K562 (cell line): Measurements from ENCODE around the gene TDRD6. TPM values are rescaled to one million over a fixed set of nuclear protein-coding genes. Genes with fewer than 3 reads are reported as not detected.

ENCODE experiments used
- ATAC-seq: fragments of 200-7000 bp; cut with Tn5 transposase; 3 replicates; pipeline ENCODE4 v1.9.1; 2020; ENCODE audit warnings: moderate library complexity
- BruUV-seq: library from RNA; stranded (reverse); fragments of 400-500 nt; replicated peaks from 2 replicates; lab custom pipeline; 2021; lab: Mats Ljungman, UMichigan
- CTCF ChIA-PET: fragments of 300-600 bp; formaldehyde crosslinking; extraction: SDS; loops from one replicate; lab custom pipeline; 2021; ENCODE audit warnings: low intra/inter-chr PET ratio; lab: Yijun Ruan, JAX
- POLR2A ChIA-PET: fragments of 300-600, 350-650 bp; sonication (Branson Sonifier 250); formaldehyde crosslinking; extraction: SDS; loops from one replicate; lab custom pipeline; 2021; ENCODE audit warnings: antibody characterized with exemption, inconsistent platforms; lab: Yijun Ruan, JAX
- DNase-seq, 4 experiments: peaks; one replicate each; pipeline versions ENCODE4 v3.0.0 to v3.0.0-alpha.2; 2011 to 2018; ENCODE audit warnings: low spot score in 3 of 4, mixed read lengths in 3 of 4; ENCODE audit errors: extremely low read depth in 1 of 4
- FAIRE-seq: peaks from 2 replicates; lab custom pipeline; 2011; peaks lifted over from hg19 to GRCh38; lab: Jason Lieb, UNC
- H2AFZ ChIP-seq: 2 replicates; pipeline ENCODE4 v1.6.0; 2011; ENCODE audit warnings: low read depth, low read length, control low read depth, inconsistent platforms
- H3K27ac ChIP-seq: fragments of 200-600 bp; 3 replicates; pipeline ENCODE4 v1.8.0; 2011; ENCODE audit warnings: low read depth, mild to moderate bottlenecking, control low read depth, inconsistent platforms, low read length, moderate library complexity, mixed read lengths; ENCODE audit errors: extremely low read depth
- H3K27me3 ChIP-seq, 2 experiments: fragments of 300-600 bp in 1 of 2; 2 replicates in 1 of 2; 3 replicates in 1 of 2; pipeline versions ENCODE4 v1.6.0 to v1.8.0; 2011; ENCODE audit warnings: inconsistent platforms in 2 of 2, low read length in 2 of 2, mild to moderate bottlenecking in 1 of 2, mixed read lengths in 1 of 2, moderate library complexity in 1 of 2; ENCODE audit not compliant: control insufficient read depth in 2 of 2, insufficient read depth in 2 of 2
- H3K36me3 ChIP-seq: fragments of 300-600 bp; 3 replicates; pipeline ENCODE4 v1.8.0; 2011; ENCODE audit warnings: mild to moderate bottlenecking, low read length, inconsistent platforms; ENCODE audit not compliant: control insufficient read depth, insufficient read depth
- H3K4me1 ChIP-seq, 2 experiments: fragments of 200-600 bp in 1 of 2; replicated peaks in 1 of 2; 2 replicates in 1 of 2; 3 replicates in 1 of 2; pipeline versions ENCODE4 v1.5.1 to v1.8.0; 2011; ENCODE audit warnings: inconsistent platforms in 2 of 2, low read length in 2 of 2, mild to moderate bottlenecking in 1 of 2, mixed read lengths in 1 of 2, moderate library complexity in 1 of 2; ENCODE audit not compliant: control insufficient read depth in 2 of 2, insufficient read depth in 2 of 2
- H3K4me2 ChIP-seq: 2 replicates; pipeline ENCODE4 v1.6.1; 2011; ENCODE audit warnings: low read length, control low read depth, inconsistent platforms, mixed read lengths; ENCODE audit not compliant: insufficient read depth
- H3K4me3 ChIP-seq: fragments of 200-600 bp; sonication (generic), shearing (Covaris generic); 2 replicates; pipeline ENCODE4 v1.5.1; 2016; ENCODE audit warnings: control low read depth, inconsistent platforms
- H3K79me2 ChIP-seq: fragments of 200-600 bp; 3 replicates; pipeline ENCODE4 v1.8.0; 2011; ENCODE audit warnings: low read length, inconsistent platforms; ENCODE audit not compliant: control insufficient read depth, insufficient read depth
- H3K9ac ChIP-seq, 2 experiments: 2 replicates each; pipeline versions ENCODE4 v1.6.0 to v1.6.1; 2011; ENCODE audit warnings: low read depth in 2 of 2, low read length in 2 of 2, control low read depth in 1 of 2, inconsistent platforms in 1 of 2, mild to moderate bottlenecking in 1 of 2, mixed read lengths in 1 of 2; ENCODE audit not compliant: insufficient read depth in 1 of 2
- H3K9me1 ChIP-seq: one replicate; pipeline ENCODE4 v1.6.0; 2011; ENCODE audit warnings: inconsistent platforms, mild to moderate bottlenecking, low read length, moderate library complexity; ENCODE audit not compliant: control insufficient read depth, insufficient read depth
- H3K9me3 ChIP-seq: replicated peaks from 2 replicates; pipeline ENCODE4 v1.5.1; 2011; ENCODE audit warnings: low read depth, low read length, inconsistent platforms; ENCODE audit not compliant: control insufficient read depth, insufficient read depth
- H4K20me1 ChIP-seq: replicated peaks from 2 replicates; pipeline ENCODE4 v1.6.1; 2011; ENCODE audit warnings: low read length, inconsistent platforms, mixed read lengths; ENCODE audit not compliant: control insufficient read depth, insufficient read depth
- FOXP1 ChIP-seq: sonication (generic); formaldehyde crosslinking; IDR thresholded peaks from 2 replicates; pipeline ENCODE4 v1.8.0; 2022; ENCODE audit warnings: mild to moderate bottlenecking, missing genetic modification reagents
- PHB2 ChIP-seq: fragments of 450-650 bp; IDR thresholded peaks from 2 replicates; pipeline ENCODE4 v1.6.1; 2017; ENCODE audit warnings: low read depth
- RBM25 ChIP-seq: fragments of 200-400 bp; formaldehyde crosslinking; IDR thresholded peaks from 2 replicates; pipeline ENCODE4 v1.6.1; 2018; ENCODE audit warnings: low read length, low read depth, moderate library complexity; ENCODE audit not compliant: severe bottlenecking
- RBM39 ChIP-seq: fragments of 200-400 bp; formaldehyde crosslinking; optimal IDR thresholded peaks from 2 replicates; pipeline ENCODE3; 2018; ENCODE audit warnings: low read depth, low read length
- TAF15 ChIP-seq: fragments of 200-400 bp; formaldehyde crosslinking; IDR thresholded peaks from 2 replicates; pipeline ENCODE4 v1.6.1; 2017; ENCODE audit warnings: mild to moderate bottlenecking, low read depth, low read length, moderate library complexity
- TGIF2 ChIP-seq: sonication (generic); formaldehyde crosslinking; IDR thresholded peaks from 2 replicates; pipeline ENCODE4 v1.8.1; 2022; ENCODE audit warnings: mild to moderate bottlenecking, missing genetic modification reagents, moderate library complexity
- ZC3H8 ChIP-seq: fragments of 450-650 bp; IDR thresholded peaks from 2 replicates; pipeline ENCODE4 v1.6.1; 2017
- ZNF384 ChIP-seq: IDR thresholded peaks from 2 replicates; pipeline ENCODE4 v1.6.1; 2012; ENCODE audit warnings: low read depth, low read length, improper control_type of control experiment
- ZNF436 ChIP-seq: fragments of 250-450, 450-650 bp; sonication (Bioruptor Pico); formaldehyde crosslinking; IDR thresholded peaks from 2 replicates; pipeline ENCODE4 v1.7.0; 2020; ENCODE audit warnings: mild to moderate bottlenecking
- ZNF780A ChIP-seq: fragments of 250-450 bp; sonication (Bioruptor Pico); IDR thresholded peaks from 2 replicates; pipeline ENCODE4 v1.5.0; 2021; ENCODE audit warnings: mild to moderate bottlenecking
- ZSCAN32 ChIP-seq: fragments of 450-650 bp; formaldehyde crosslinking; IDR thresholded peaks from 2 replicates; pipeline ENCODE4 v1.4.0; 2020; ENCODE audit warnings: mild to moderate bottlenecking, moderate library complexity
- WGBS: fragments of 100-300 bp; shearing (Covaris generic); methylation state at CpG from one replicate; pipeline ENCODE4 v1.1.6; 2016; ENCODE audit warnings: low coverage, mixed read lengths; ENCODE audit not compliant: insufficient coverage; ENCODE audit errors: missing lambda C conversion rate; 5-methylcytosine and 5-hydroxymethylcytosine counted together
- in situ Hi-C: fragments of 300-500 bp; cut with MboI; formaldehyde crosslinking; loops from 4 replicates; pipeline ENCODE4 v1.15.0; 2018; ENCODE audit warnings: inconsistent platforms, mixed read lengths
- intact Hi-C: fragments of 100-400 bp; cut with micrococcal nuclease; formaldehyde crosslinking; loops from 2 replicates; pipeline ENCODE4 v1.14.2; 2022
- polyA plus RNA-seq, 8 experiments: library from polyadenylated mRNA; depleted of rRNA in 4 of 8; stranded (reverse) in 5 of 8; unstranded in 3 of 8; fragments of >200 nt; fragmentation: Nextera tagmentation in 2 of 8; fragmentation: Illumina TruSeq in 1 of 8; extraction: Ambion mirVana in 2 of 8; extraction: Trizol in 1 of 8; gene quantifications; 2 replicates each; pipeline versions ENCODE4 v1.2.1 to v1.2.3, GENCODE V29; 2011 to 2014; ENCODE audit warnings: inconsistent platforms in 1 of 8, missing spikeins in 1 of 8
- total RNA-seq, 7 experiments: library from RNA; depleted of rRNA in 6 of 7; stranded (reverse); fragments of >200 nt in 6 of 7; fragmentation: Illumina TruSeq in 2 of 7; extraction: Trizol in 2 of 7; gene quantifications; 2 replicates each; pipeline versions ENCODE4 v1.2.1 to v1.2.3, GENCODE V29; 2011 to 2021; ENCODE audit warnings: low replicate concordance in 1 of 7
- TF ChIP-seq, protein P1 (sequence below): fragments of 250-450 bp; sonication (Bioruptor Pico); IDR thresholded peaks from 2 replicates; pipeline ENCODE4 v1.9.0; 2021; ENCODE audit warnings: mild to moderate bottlenecking, inconsistent platforms

Gene TDRD6
- total and polyA plus RNA-seq, 9 of the 15 experiments (the other 6 are each of a cell fraction or from before 2014, with no cell fraction given), result under 0.01 to 0.53 (median 0.14) TPM; not detected in 1

DNA sequence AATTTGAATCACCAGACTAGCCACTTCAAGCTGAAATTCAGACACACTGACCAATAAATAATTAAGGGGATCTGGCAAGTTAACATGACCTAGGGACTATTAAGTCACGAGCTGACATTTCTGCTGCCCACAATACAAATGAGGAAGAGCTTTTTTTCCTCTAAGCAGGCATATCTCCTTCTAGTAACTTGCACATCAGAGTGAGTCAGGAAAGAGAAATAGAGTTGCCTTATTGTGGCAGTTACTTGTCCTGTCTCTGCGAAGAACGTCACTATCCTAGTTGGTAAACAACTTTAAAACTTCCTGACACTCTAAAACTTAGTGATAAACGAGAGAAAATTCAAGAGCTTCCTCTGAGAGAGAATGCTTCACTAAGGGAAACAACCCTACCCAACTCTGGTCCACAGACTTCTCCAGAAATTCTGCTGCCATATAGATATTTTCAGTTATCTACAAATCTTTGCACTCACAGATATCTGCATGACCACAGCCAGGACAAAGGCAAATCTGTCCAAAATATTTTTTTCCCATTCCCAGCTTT lies 43.3 kb downstream of the TDRD6 start:
- H3K9me1 ChIP-seq, result no peaks in the 10 kb centered on the region
- BruUV-seq, result no TSS peak
- H4K20me1 ChIP-seq, result no peaks in the 10 kb centered on the region
- DNase-seq (no peak), FAIRE-seq (no peak), ATAC-seq (no peak)
- CTCF ChIA-PET, result no interaction called here
- H3K27ac ChIP-seq, result no peak overlapping the region
- POLR2A ChIA-PET, result no interaction called here
- no peak overlapping the region for H3K4me3 ChIP-seq
- peaks cover 6 to 16% of the 10 kb centered on the region in 2 experiments; a peak in 4 of 5 replicates for H3K27me3 ChIP-seq
- peaks cover 0 to 7% of the 10 kb centered on the region in 2 experiments; a peak in 1 of 5 replicates for H3K4me1 ChIP-seq
- H3K36me3 ChIP-seq, result no peaks in the 10 kb centered on the region
- TF ChIP-seq FOXP1 (CRISPR knock-in tag) (no peak), ZNF384 (no peak), ZNF436 (CRISPR knock-in tag) (no peak), ZC3H8 (no peak), TGIF2 (CRISPR knock-in tag) (no peak), PHB2 (no peak), RBM25 (no peak), ZNF780A (CRISPR knock-in tag) (no peak), ZSCAN32 (no peak), TAF15 (no peak), RBM39 (no peak)
- TF ChIP-seq, protein P1, sequence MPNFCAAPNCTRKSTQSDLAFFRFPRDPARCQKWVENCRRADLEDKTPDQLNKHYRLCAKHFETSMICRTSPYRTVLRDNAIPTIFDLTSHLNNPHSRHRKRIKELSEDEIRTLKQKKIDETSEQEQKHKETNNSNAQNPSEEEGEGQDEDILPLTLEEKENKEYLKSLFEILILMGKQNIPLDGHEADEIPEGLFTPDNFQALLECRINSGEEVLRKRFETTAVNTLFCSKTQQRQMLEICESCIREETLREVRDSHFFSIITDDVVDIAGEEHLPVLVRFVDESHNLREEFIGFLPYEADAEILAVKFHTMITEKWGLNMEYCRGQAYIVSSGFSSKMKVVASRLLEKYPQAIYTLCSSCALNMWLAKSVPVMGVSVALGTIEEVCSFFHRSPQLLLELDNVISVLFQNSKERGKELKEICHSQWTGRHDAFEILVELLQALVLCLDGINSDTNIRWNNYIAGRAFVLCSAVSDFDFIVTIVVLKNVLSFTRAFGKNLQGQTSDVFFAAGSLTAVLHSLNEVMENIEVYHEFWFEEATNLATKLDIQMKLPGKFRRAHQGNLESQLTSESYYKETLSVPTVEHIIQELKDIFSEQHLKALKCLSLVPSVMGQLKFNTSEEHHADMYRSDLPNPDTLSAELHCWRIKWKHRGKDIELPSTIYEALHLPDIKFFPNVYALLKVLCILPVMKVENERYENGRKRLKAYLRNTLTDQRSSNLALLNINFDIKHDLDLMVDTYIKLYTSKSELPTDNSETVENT (CRISPR knock-in tag), result no peak
- no peaks in the 10 kb centered on the region for H3K9me3 ChIP-seq
- no peak overlapping the region for H3K9ac ChIP-seq
- intact Hi-C loops, result no loop called here
- H3K79me2 ChIP-seq, result no peaks in the 10 kb centered on the region
- in situ Hi-C loops, result no loop called here
- no peak overlapping the region for H3K4me2 ChIP-seq
- 0% methylated on average over 4 of the region's 4 CpGs for WGBS
- H2AFZ ChIP-seq, result no peak overlapping the region
